ENCODE data around the gene MSH6.

Gene MSH6, protein sequence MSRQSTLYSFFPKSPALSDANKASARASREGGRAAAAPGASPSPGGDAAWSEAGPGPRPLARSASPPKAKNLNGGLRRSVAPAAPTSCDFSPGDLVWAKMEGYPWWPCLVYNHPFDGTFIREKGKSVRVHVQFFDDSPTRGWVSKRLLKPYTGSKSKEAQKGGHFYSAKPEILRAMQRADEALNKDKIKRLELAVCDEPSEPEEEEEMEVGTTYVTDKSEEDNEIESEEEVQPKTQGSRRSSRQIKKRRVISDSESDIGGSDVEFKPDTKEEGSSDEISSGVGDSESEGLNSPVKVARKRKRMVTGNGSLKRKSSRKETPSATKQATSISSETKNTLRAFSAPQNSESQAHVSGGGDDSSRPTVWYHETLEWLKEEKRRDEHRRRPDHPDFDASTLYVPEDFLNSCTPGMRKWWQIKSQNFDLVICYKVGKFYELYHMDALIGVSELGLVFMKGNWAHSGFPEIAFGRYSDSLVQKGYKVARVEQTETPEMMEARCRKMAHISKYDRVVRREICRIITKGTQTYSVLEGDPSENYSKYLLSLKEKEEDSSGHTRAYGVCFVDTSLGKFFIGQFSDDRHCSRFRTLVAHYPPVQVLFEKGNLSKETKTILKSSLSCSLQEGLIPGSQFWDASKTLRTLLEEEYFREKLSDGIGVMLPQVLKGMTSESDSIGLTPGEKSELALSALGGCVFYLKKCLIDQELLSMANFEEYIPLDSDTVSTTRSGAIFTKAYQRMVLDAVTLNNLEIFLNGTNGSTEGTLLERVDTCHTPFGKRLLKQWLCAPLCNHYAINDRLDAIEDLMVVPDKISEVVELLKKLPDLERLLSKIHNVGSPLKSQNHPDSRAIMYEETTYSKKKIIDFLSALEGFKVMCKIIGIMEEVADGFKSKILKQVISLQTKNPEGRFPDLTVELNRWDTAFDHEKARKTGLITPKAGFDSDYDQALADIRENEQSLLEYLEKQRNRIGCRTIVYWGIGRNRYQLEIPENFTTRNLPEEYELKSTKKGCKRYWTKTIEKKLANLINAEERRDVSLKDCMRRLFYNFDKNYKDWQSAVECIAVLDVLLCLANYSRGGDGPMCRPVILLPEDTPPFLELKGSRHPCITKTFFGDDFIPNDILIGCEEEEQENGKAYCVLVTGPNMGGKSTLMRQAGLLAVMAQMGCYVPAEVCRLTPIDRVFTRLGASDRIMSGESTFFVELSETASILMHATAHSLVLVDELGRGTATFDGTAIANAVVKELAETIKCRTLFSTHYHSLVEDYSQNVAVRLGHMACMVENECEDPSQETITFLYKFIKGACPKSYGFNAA (N-terminal part only)

DNA sequence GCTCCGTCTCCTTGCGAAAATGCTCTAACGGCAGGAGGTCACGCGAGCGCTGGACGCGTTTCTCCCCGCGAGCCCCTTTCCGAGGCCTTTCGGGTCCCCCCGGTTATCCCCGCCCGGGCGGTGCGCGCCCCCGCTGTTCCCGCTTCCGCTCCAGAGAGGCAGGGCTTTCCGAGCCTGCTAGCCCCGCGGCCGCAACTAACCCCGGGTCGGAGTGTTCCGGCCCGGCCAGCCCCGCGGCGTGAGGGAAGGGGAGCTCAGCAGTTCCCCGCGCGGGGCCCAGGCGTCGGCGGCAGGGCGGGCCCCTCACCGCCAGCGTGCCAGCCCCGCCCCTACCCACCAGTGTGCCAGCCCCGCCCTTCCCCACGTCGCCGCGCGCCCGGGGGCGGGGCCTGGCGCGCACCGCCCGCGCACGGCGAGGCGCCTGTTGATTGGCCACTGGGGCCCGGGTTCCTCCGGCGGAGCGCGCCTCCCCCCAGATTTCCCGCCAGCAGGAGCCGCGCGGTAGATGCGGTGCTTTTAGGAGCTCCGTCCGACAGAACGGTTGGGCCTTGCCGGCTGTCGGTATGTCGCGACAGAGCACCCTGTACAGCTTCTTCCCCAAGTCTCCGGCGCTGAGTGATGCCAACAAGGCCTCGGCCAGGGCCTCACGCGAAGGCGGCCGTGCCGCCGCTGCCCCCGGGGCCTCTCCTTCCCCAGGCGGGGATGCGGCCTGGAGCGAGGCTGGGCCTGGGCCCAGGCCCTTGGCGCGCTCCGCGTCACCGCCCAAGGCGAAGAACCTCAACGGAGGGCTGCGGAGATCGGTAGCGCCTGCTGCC lies at the start of gene MSH6:
MSH6 (plus strand) TSS at position 475 of the 815 bp plus-strand sequence; CDS start at position 564, 89 bp downstream.
- FAIRE-seq = no peak

GRCh38 chr2:47735136-47735869 lies 47.6 kb upstream of the MSH6 start:
- FAIRE-seq = no peak

DNA sequence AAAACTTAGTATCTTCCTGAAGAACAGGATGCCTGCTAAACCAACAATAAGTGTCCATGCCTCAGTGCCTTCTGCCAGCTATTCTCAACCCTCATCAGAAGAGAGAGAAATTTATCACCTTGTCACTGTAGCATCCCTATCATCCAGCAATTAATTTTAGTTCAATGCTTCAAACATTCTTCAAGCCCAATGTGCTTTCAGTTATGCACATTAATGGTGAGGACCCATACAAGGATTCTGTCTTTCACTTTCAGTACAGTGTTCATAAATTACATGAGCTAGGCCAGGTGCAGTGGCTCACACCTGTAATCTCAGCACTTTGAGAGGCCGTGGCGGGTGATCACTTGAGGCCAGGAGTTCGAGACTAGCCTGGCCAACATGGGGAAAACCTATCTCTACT lies 47.0 kb upstream of the MSH6 start:
- FAIRE-seq = no peak

GRCh38 chr2:47737191-47737975 lies 45.6 kb upstream of the MSH6 start:
- no peak for FAIRE-seq

DNA sequence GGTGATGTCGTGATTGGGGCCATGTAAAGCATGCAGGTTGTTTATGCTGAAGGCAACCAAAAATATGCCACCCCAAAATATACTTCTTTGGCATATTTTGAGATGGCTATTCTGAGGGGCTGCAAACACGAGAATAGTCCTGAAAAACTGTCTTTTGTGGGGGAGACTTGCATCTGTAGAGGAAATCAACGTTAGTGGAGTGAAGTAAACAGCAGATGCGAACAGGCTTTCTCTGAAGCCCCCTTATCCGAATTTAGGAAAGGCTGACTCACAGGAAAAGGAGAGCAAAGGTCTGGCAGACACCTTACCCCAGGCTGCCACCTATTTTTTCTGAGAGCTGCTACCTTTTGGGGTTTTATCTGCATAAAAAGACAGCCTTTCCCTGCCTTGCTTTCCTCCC lies 44.6 kb upstream of the MSH6 start:
- no peak for FAIRE-seq

- FAIRE-seq = no peak
Measured at GRCh38 chr2:47741101-47741500, 41.8 kb upstream of the MSH6 start.

GRCh38 chr2:47741637-47742036 lies 41.3 kb upstream of the MSH6 start:
- FAIRE-seq = no peak

DNA sequence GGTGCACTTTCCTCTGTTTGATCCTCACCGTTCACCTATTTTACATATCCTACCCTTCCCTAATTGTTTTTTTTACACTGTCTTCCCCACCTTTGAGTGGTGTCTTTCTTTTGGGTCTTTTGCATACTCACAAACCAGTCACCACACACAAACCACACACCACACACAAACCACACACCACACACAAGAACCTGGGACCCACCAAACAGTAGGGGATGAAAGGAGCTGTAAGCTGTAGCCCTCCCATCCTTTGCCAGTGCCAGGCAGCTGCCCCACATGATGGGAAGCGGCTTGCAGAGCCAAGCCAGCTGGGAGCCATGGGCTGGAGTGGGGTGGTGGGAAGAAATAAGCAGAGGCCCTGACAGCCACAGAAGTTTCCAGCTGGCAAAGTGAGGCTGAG lies 38.9 kb upstream of the MSH6 start:
- no peak for FAIRE-seq

DNA sequence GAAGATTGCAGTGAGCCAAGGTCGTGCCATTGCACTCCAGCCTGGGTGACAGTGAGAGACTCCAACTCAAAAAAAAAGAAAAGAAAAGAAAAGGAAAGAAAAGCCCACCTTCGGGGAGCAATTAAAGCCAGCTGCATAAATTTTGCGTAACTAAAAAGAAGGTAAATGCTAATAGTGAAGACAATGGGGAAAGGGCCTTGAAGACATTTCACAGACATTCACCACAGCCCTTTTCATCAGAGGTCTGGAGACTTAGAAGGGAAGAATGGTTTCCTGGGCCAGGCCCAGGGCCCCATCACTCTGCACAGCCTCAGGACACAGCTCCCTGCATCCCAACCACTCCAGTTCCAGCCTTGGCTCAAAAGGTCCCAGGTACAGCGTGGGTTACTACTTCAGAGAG lies 35.1 kb upstream of the MSH6 start:
- FAIRE-seq = no peak

DNA sequence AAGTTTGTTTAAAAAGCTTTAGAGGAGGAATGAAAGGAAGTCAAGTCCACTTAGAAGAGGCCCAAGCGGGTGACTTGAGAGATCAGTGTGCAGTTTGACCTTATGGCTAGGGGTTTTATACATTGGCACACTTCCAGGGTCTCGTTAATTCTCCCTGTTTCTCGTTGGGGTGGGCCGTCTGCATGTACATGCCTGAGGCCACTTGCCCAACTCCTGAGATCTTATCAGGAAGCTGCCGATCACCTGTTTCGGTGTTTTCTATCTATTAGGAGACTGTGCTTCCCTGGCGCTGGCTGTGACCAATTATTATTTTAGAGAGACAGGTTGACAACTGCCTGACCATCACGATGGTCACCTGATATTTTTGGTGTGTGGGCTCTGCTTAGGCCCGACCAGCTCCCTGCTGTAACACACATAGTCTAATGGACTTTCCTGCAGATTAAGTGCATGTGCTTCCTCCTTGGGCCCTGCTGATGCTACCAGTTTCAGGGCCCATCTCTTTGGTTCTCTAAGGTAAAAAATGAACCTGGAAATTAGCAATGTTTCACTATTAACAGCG lies 31.0 kb upstream of the MSH6 start:
- no peak for FAIRE-seq

DNA sequence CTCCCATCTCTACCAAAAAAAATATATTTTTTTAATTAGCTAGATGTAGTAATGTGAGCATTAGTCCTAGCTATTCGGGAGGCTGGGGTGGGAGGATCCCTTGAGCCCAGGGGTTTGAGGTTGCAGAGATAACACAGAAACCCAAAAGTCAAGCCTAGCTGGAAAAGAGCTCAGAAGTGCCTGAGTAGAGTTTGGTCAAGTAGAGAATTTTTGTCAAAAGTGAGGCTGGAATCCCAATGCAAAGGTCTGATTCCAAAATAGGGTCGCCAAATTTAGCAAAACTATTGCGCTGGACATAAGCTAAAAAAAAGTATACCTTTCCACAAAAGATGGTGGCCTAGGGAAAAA lies 15.5 kb upstream of the MSH6 start:
- no peak for FAIRE-seq

DNA sequence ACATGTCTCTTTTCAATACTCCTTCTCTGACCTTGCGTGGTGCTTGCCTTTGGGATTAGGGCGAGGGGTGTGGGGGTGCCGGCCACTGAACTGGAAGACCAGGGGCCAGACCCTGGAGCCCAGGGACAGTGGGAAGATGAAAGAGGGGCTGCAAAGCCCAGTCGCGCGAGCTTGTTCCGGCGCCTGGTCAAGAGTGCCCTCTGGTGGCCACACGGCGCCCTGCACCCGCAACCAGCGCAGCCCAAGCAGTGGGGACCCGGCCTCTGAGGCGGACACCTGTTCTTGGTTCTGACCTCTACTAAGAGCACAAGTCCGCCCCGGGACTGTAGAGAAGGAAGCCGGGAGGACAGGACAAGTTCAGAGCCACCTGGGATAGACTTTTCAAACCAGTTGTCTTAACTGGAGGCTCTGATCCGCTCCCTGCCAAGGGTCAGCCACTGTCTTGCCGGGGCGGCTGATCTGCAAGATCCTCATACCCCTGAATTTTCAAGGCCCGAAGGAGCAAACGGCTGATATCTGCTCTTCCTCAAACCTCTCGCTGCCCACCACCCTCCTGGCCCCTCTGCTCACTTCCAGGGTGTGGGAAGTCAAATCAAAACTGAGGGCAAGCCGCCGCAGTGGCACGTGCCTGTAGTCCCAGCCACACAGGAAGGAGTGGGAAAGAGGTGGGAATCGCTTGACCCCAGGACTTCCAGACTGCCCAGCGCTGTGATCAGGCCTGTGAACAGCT lies 14.9 kb upstream of the MSH6 start:
- no peak for FAIRE-seq

GRCh38 chr2:47769318-47769717 lies 13.6 kb upstream of the MSH6 start:
- FAIRE-seq = no peak

DNA sequence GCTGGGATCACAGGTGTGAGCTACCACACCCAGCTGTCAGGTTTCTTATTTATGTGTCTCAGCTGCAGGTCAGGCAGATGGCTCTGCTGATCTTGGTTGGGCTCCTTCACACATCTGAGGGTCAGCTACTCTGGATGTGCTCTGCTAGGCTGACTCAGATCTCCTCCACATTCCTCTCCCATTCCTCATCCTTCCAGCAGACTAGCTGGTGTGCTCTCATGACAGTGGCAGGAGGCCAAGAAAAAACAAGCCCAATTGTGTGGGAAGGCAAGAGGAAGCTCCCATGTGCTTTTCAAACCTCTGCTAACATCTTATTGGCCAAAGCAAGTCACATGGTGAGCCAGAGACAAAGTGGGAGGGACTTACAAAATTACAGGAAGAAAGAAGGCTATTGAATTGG lies 11.7 kb upstream of the MSH6 start:
- FAIRE-seq = no peak

- FAIRE-seq = no peak
Measured at GRCh38 chr2:47772343-47772742, 10.6 kb upstream of the MSH6 start.

DNA sequence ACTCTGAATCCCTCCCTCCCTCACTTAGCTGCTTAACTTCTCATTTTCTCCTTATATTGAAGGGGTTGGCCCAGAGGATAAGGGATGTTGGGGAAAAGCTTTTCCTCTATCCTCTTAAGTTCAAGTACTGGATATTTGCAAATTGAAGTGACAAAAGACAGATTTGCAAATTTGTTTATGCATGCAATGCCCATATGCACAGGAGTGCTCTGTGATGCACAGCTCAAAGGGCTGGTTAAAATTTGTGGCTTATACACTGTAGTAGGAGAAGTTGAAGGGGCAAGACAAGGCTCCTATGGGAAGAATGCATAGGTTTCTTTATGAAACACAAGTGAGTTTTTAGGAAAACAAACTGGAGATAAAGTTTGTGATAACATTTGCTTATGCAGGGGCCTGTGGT lies 8.4 kb upstream of the MSH6 start:
- FAIRE-seq = no peak

- no peak for FAIRE-seq
Measured at GRCh38 chr2:47777277-47777937, 5.5 kb upstream of the MSH6 start.

GRCh38 chr2:47778698-47779425 lies 4.1 kb upstream of the MSH6 start:
- no peak for FAIRE-seq

Data from endometrium (tissue), 2 donors.